GM21619 (cell line): Measurements from ENCODE around the gene ZNF566.
A peak's percentile ranks its signal among the peaks of the same experiment; 100 is the strongest.
"Not testable (repeated sequence)": the region's sequence is repeated elsewhere in the genome, so short reads cannot be mapped to it uniquely, and the experiment has no call there.

Experiments
- ATAC-seq: cut with Tn5 transposase; IDR thresholded peaks from one replicate; pipeline ENCODE4 v1.9.1; 2021; ENCODE audit not compliant: unreplicated experiment

Gene ZNF566

GRCh38 chr19:36489118-36489919 is at the start of gene ZNF566:
Gene ZNF566 (minus strand): TSS chr19:36489561. CDS start chr19:36476557, 13,004 bp downstream.
- peak; percentile 86 for ATAC-seq

GRCh38 chr19:36528921-36529518 is 39.7 kb upstream of the ZNF566 start:
- peak; percentile 12 for ATAC-seq

GRCh38 chr19:36528194-36528920 is 39.0 kb upstream of the ZNF566 start, which contains the start of gene ZNF260:
Gene ZNF260 (minus strand): TSS chr19:36528271. CDS start chr19:36515238, 13,033 bp downstream.
- ATAC-seq: peak; percentile 78

GRCh38 chr19:36527873-36528193 is 38.5 kb upstream of the ZNF566 start:
- no peak for ATAC-seq

- no peak for ATAC-seq
Observed at GRCh38 chr19:36527341-36527740, 38.0 kb upstream of the ZNF566 start.

- ATAC-seq: no peak
Observed at GRCh38 chr19:36526581-36526980, 37.2 kb upstream of the ZNF566 start.

GRCh38 chr19:36524617-36525016 is 35.3 kb upstream of the ZNF566 start:
- ATAC-seq: no peak

- no peak for ATAC-seq
Observed at GRCh38 chr19:36514012-36514612, 24.8 kb upstream of the ZNF566 start.

- ATAC-seq: no peak
Observed at GRCh38 chr19:36508325-36508724, 19.0 kb upstream of the ZNF566 start.

GRCh38 chr19:36501973-36502372 is 12.6 kb upstream of the ZNF566 start:
- no peak for ATAC-seq

GRCh38 chr19:36497001-36497400 is 7.6 kb upstream of the ZNF566 start:
- no peak for ATAC-seq

GRCh38 chr19:36492689-36493453 is 3.5 kb upstream of the ZNF566 start:
- ATAC-seq: not testable (repeated sequence)

- ATAC-seq: not testable (repeated sequence)
Observed at GRCh38 chr19:36490846-36491245, 1.5 kb upstream of the ZNF566 start.

GRCh38 chr19:36489920-36490415 is 607 bp upstream of the ZNF566 start:
- no peak for ATAC-seq

GRCh38 chr19:36488846-36489117 is 579 bp downstream of the ZNF566 start:
- peak; percentile 16 for ATAC-seq

GRCh38 chr19:36488118-36488845 is 1.1 kb downstream of the ZNF566 start:
- no peak for ATAC-seq

- ATAC-seq: no peak
Observed at GRCh38 chr19:36483653-36484052, 5.7 kb downstream of the ZNF566 start.

- no peak for ATAC-seq
Observed at GRCh38 chr19:36482876-36483275, 6.5 kb downstream of the ZNF566 start.

GRCh38 chr19:36460046-36460445 is 29.3 kb downstream of the ZNF566 start:
- ATAC-seq: no peak

- no peak for ATAC-seq
Observed at GRCh38 chr19:36456831-36457230, 32.5 kb downstream of the ZNF566 start.
